ENCODE measurements around the gene SLC38A5. TPM values are rescaled to one million over a fixed set of nuclear protein-coding genes. Genes with fewer than 3 reads are reported as not detected.
A peak's percentile ranks its signal among the peaks of the same experiment; 100 is the strongest.

The SLC38A5 gene
- polyA plus RNA-seq, 1 donor = 66.3 TPM

DNA sequence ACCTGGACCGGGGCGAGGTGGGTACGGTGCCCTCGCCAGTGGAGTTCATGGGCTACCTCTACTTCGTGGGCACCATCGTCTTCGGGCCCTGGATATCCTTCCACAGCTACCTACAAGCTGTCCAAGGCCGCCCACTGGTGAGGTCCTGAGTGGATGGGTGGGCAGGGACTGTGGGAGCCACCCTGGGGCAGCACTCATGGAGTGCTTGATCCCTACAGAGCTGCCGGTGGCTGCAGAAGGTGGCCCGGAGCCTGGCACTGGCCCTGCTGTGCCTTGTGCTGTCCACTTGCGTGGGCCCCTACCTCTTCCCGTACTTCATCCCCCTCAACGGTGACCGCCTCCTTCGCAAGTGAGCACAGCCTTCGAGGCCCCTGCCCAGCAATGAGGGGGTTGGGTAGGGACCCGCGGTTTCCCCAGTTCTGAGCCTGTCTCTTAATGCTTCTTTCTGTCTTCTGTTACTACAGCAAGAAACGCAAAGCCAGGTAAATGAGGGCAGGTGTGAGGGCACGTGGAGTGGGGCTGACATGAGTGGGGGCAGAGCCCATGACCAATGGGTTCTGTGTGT is 42.4 kb upstream of the SLC38A5 start:
- peaks cover 10% of the 10 kb centered on the region for H3K36me3 ChIP-seq (ENCODE audit: control insufficient read depth, insufficient read depth, low read length)
- no peak for DNase-seq
- no CpG with 5 or more reads among the region's 20 CpGs for WGBS (ENCODE audit: insufficient coverage, low lambda C conversion rate)

DNA sequence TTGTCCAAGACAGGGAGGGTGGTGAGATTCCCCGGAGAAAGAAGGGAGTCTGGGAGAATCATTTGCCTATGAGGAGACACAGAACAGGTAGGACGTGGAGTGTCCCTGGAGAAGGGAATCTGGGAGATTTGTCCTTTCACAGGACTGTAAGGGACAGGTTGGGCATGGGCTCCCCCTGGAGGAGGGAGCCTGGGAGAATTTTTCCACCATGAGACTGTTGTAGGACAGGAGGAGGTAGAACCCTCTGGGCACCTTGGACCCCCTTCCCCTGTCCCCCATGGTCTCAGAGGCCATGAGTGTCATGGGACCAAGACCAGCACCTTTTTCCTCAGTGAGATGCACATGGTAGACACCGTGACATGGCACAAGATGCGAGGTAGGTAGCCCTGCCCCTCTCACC is 41.5 kb upstream of the SLC38A5 start:
- no peaks in the 10 kb centered on the region for H3K9me3 ChIP-seq (ENCODE audit: control insufficient read depth, low read depth, low read length)
- WGBS (ENCODE audit: insufficient coverage, low lambda C conversion rate) = no CpG with 5 or more reads among the region's 4 CpGs
- H3K4me3 ChIP-seq (ENCODE audit: low read length) = no peak overlapping the region
- no peaks in the 10 kb centered on the region for H3K27me3 ChIP-seq (ENCODE audit: control insufficient read depth, insufficient read depth, low read length)
- H3K27ac ChIP-seq (ENCODE audit: low read length) = no peak overlapping the region
- DNase-seq = peak in 1 of 2 donors; percentile 7
- peaks cover 10% of the 10 kb centered on the region for H3K36me3 ChIP-seq (ENCODE audit: control insufficient read depth, insufficient read depth, low read length)
- no peaks in the 10 kb centered on the region for H3K4me1 ChIP-seq (ENCODE audit: control insufficient read depth, insufficient read depth, low read length)

More for the DNA sequence above, 42.4 kb upstream of the SLC38A5 start:
- no peaks in the 10 kb centered on the region for H3K4me1 ChIP-seq (ENCODE audit: control insufficient read depth, insufficient read depth, low read length)
- no peaks in the 10 kb centered on the region for H3K9me3 ChIP-seq (ENCODE audit: control insufficient read depth, low read depth, low read length)
- no peak overlapping the region for H3K27ac ChIP-seq (ENCODE audit: low read length)
- H3K4me3 ChIP-seq (ENCODE audit: low read length) = no peak overlapping the region
- H3K27me3 ChIP-seq (ENCODE audit: control insufficient read depth, insufficient read depth, low read length) = no peaks in the 10 kb centered on the region

- no peak for DNase-seq
- Histone ChIP-seq H3K27me3 (ENCODE audit: control insufficient read depth, insufficient read depth, low read length) (no peaks in the 10 kb centered on the region), H3K4me1 (ENCODE audit: control insufficient read depth, insufficient read depth, low read length) (no peaks in the 10 kb centered on the region), H3K27ac (ENCODE audit: low read length) (no peak overlapping the region), H3K36me3 (ENCODE audit: control insufficient read depth, insufficient read depth, low read length) (peaks cover 4% of the 10 kb centered on the region), H3K4me3 (ENCODE audit: low read length) (peak overlapping the region; percentile 67), H3K9me3 (ENCODE audit: control insufficient read depth, low read depth, low read length) (no peaks in the 10 kb centered on the region)
- no CpG with 5 or more reads among the region's 11 CpGs for WGBS (ENCODE audit: insufficient coverage, low lambda C conversion rate)
Observed at GRCh38 chrX:48509619-48510018, 39.6 kb upstream of the SLC38A5 start.

DNA sequence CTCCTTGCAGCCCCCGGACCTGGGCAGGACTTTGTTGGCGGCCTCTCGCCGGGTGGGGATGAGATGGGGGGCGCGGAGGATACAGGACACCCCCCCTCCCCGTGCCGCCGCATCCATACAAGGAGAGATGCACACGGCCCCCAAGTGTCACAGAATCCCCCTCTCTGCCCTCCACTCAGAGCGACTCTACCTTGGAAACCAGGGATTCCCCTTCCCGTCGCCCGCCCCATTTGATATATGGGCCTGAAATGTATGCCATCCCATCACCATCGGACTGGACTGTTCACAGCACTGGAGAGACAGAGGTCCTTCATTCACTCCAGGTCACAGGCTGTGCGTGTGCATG is 39.2 kb upstream of the SLC38A5 start:
- no peaks in the 10 kb centered on the region for H3K4me1 ChIP-seq (ENCODE audit: control insufficient read depth, insufficient read depth, low read length)
- peak overlapping the region; percentile 67 for H3K4me3 ChIP-seq (ENCODE audit: low read length)
- peak in 1 of 2 donors; percentile 5 for DNase-seq
- WGBS (ENCODE audit: insufficient coverage, low lambda C conversion rate) = no CpG with 5 or more reads among the region's 16 CpGs
- H3K27ac ChIP-seq (ENCODE audit: low read length) = no peak overlapping the region
- H3K9me3 ChIP-seq (ENCODE audit: control insufficient read depth, low read depth, low read length) = no peaks in the 10 kb centered on the region
- H3K36me3 ChIP-seq (ENCODE audit: control insufficient read depth, insufficient read depth, low read length) = peaks cover 3% of the 10 kb centered on the region
- no peaks in the 10 kb centered on the region for H3K27me3 ChIP-seq (ENCODE audit: control insufficient read depth, insufficient read depth, low read length)

DNA sequence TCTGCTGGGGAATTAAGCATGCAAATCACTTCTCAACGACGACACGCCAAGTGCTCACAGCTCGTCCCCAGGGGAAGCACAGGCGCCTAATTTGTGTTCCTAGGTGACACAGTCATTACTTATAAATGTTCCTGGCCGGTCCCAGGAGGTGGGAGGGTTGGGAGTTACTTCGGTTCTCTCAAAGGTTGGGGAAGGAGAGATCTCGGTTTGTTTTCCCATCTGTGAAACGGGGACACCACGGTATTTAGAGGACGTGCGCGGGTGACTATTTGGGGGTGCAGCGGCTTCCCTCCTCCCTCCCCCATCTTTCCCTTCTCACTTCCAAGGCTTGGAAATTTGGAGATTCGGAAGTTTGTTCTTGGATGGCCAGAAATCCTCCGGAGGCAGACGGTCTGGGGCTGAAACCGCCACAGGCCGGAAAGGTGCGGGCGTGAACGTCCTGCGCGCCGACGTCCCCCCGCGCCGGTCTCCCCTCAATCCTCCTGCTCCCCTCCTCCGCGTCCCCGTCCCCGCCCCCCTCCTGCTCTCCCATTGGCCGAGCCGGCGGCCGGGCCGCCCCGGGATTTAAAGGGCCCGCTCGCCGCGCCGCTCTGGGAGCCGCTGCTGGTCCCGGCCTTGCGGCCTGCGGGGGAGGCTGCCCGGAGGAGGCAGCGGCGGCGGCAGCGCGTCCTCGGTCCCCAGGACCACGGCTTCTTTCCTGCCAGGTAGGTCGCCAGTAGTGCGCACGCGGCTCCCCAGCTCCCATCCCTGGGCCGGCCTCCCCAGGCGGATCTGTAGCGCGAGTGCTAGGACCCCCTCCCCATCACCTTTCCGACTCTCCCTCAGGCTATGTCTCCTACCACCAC is 38.6 kb upstream of the SLC38A5 start, which contains the start of gene PORCN:
PORCN (plus strand) TSS at position 593 of the 845 bp plus-strand sequence. CDS start 829 bp downstream, outside the sequence.
- Histone ChIP-seq H3K4me1 (ENCODE audit: control insufficient read depth, insufficient read depth, low read length) (no peaks in the 10 kb centered on the region), H3K4me3 (ENCODE audit: low read length) (peak within 1 kb of the TSS; percentile 67), H3K27me3 (ENCODE audit: control insufficient read depth, insufficient read depth, low read length) (no peaks in the 10 kb centered on the region), H3K9me3 (ENCODE audit: control insufficient read depth, low read depth, low read length) (no peaks in the 10 kb centered on the region), H3K36me3 (ENCODE audit: control insufficient read depth, insufficient read depth, low read length) (peaks cover 3% of the 10 kb centered on the region), H3K27ac (ENCODE audit: low read length) (no peak within 1 kb of the TSS)
- DNase-seq = peak; percentile 26 to 63
- no CpG with 5 or more reads among the region's 65 CpGs for WGBS (ENCODE audit: insufficient coverage, low lambda C conversion rate)

GRCh38 chrX:48507246-48507645 is 37.2 kb upstream of the SLC38A5 start:
- Histone ChIP-seq H3K27ac (ENCODE audit: low read length) (no peak overlapping the region), H3K4me1 (ENCODE audit: control insufficient read depth, insufficient read depth, low read length) (no peaks in the 10 kb centered on the region), H3K36me3 (ENCODE audit: control insufficient read depth, insufficient read depth, low read length) (no peaks in the 10 kb centered on the region), H3K4me3 (ENCODE audit: low read length) (no peak overlapping the region), H3K9me3 (ENCODE audit: control insufficient read depth, low read depth, low read length) (no peaks in the 10 kb centered on the region), H3K27me3 (ENCODE audit: control insufficient read depth, insufficient read depth, low read length) (no peaks in the 10 kb centered on the region)
- DNase-seq = no peak
- no CpG with 5 or more reads among the region's 5 CpGs for WGBS (ENCODE audit: insufficient coverage, low lambda C conversion rate)

GRCh38 chrX:48505481-48505880 is 35.4 kb upstream of the SLC38A5 start:
- Histone ChIP-seq H3K4me1 (ENCODE audit: control insufficient read depth, insufficient read depth, low read length) (no peaks in the 10 kb centered on the region), H3K36me3 (ENCODE audit: control insufficient read depth, insufficient read depth, low read length) (no peaks in the 10 kb centered on the region), H3K27ac (ENCODE audit: low read length) (no peak overlapping the region), H3K4me3 (ENCODE audit: low read length) (no peak overlapping the region), H3K27me3 (ENCODE audit: control insufficient read depth, insufficient read depth, low read length) (no peaks in the 10 kb centered on the region), H3K9me3 (ENCODE audit: control insufficient read depth, low read depth, low read length) (no peaks in the 10 kb centered on the region)
- no CpG with 5 or more reads among the region's 5 CpGs for WGBS (ENCODE audit: insufficient coverage, low lambda C conversion rate)
- DNase-seq = no peak

- no peak for DNase-seq
- WGBS (ENCODE audit: insufficient coverage, low lambda C conversion rate) = no CpG with 5 or more reads among the region's 7 CpGs
- Histone ChIP-seq H3K4me1 (ENCODE audit: control insufficient read depth, insufficient read depth, low read length) (no peaks in the 10 kb centered on the region), H3K4me3 (ENCODE audit: low read length) (no peak overlapping the region), H3K36me3 (ENCODE audit: control insufficient read depth, insufficient read depth, low read length) (no peaks in the 10 kb centered on the region), H3K27me3 (ENCODE audit: control insufficient read depth, insufficient read depth, low read length) (no peaks in the 10 kb centered on the region), H3K9me3 (ENCODE audit: control insufficient read depth, low read depth, low read length) (no peaks in the 10 kb centered on the region), H3K27ac (ENCODE audit: low read length) (no peak overlapping the region)
Observed at GRCh38 chrX:48504261-48504660, 34.2 kb upstream of the SLC38A5 start.

- Histone ChIP-seq H3K36me3 (ENCODE audit: control insufficient read depth, insufficient read depth, low read length) (no peaks in the 10 kb centered on the region), H3K4me3 (ENCODE audit: low read length) (no peak overlapping the region), H3K27me3 (ENCODE audit: control insufficient read depth, insufficient read depth, low read length) (no peaks in the 10 kb centered on the region), H3K4me1 (ENCODE audit: control insufficient read depth, insufficient read depth, low read length) (no peaks in the 10 kb centered on the region), H3K27ac (ENCODE audit: low read length) (no peak overlapping the region), H3K9me3 (ENCODE audit: control insufficient read depth, low read depth, low read length) (no peaks in the 10 kb centered on the region)
- no peak for DNase-seq
- WGBS (ENCODE audit: insufficient coverage, low lambda C conversion rate) = no CpG with 5 or more reads among the region's 6 CpGs
Observed at GRCh38 chrX:48498374-48498809, 28.3 kb upstream of the SLC38A5 start.

DNA sequence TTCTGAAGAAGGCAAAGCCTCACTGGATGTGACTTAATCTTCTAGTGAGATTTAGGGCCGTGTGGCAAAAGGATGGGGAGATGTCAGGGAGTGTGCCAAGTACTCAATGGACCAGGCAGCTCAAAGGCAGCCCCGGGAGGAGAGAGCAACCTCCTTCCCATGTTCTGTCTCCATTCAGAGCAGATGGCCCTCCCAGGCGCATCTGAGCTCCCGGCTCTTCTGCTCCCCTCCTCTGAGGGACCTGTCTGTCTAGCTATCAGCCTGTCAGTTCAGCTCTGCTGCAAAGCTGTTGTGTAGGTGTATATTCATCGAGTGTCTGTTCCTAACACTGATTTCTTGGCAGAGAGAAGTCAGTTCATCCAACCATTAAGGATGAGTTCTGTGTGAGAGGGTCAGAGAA is 27.8 kb upstream of the SLC38A5 start:
- Histone ChIP-seq H3K36me3 (ENCODE audit: control insufficient read depth, insufficient read depth, low read length) (no peaks in the 10 kb centered on the region), H3K27ac (ENCODE audit: low read length) (no peak overlapping the region), H3K4me3 (ENCODE audit: low read length) (no peak overlapping the region), H3K9me3 (ENCODE audit: control insufficient read depth, low read depth, low read length) (no peaks in the 10 kb centered on the region), H3K27me3 (ENCODE audit: control insufficient read depth, insufficient read depth, low read length) (no peaks in the 10 kb centered on the region), H3K4me1 (ENCODE audit: control insufficient read depth, insufficient read depth, low read length) (no peaks in the 10 kb centered on the region)
- WGBS (ENCODE audit: insufficient coverage, low lambda C conversion rate) = no CpG with 5 or more reads among the region's 5 CpGs
- no peak for DNase-seq
